K562 (cell line): ENCODE measurements around the gene AKAP7. TPM values are rescaled to one million over a fixed set of nuclear protein-coding genes. Genes with fewer than 3 reads are reported as not detected.

Source experiments
- ATAC-seq: fragments of 200-7000 bp; cut with Tn5 transposase; 3 replicates; pipeline ENCODE4 v1.9.1; 2020; ENCODE audit warnings: moderate library complexity
- BruUV-seq: library from RNA; stranded (reverse); fragments of 400-500 nt; replicated peaks from 2 replicates; lab custom pipeline; 2021; lab: Mats Ljungman, UMichigan
- CTCF ChIA-PET: fragments of 300-600 bp; formaldehyde crosslinking; extraction: SDS; loops from one replicate; lab custom pipeline; 2021; ENCODE audit warnings: low intra/inter-chr PET ratio; lab: Yijun Ruan, JAX
- POLR2A ChIA-PET: fragments of 300-600, 350-650 bp; sonication (Branson Sonifier 250); formaldehyde crosslinking; extraction: SDS; loops from one replicate; lab custom pipeline; 2021; ENCODE audit warnings: antibody characterized with exemption, inconsistent platforms; lab: Yijun Ruan, JAX
- DNase-seq, 4 experiments: peaks; one replicate each; pipeline versions ENCODE4 v3.0.0 to v3.0.0-alpha.2; 2011 to 2018; ENCODE audit warnings: low spot score in 3 of 4, mixed read lengths in 3 of 4; ENCODE audit errors: extremely low read depth in 1 of 4
- FAIRE-seq: peaks from 2 replicates; lab custom pipeline; 2011; peaks lifted over from hg19 to GRCh38; lab: Jason Lieb, UNC
- H2AFZ ChIP-seq: 2 replicates; pipeline ENCODE4 v1.6.0; 2011; ENCODE audit warnings: low read depth, low read length, control low read depth, inconsistent platforms
- H3K27ac ChIP-seq: fragments of 200-600 bp; 3 replicates; pipeline ENCODE4 v1.8.0; 2011; ENCODE audit warnings: low read depth, mild to moderate bottlenecking, control low read depth, inconsistent platforms, low read length, moderate library complexity, mixed read lengths; ENCODE audit errors: extremely low read depth
- H3K27me3 ChIP-seq, 2 experiments: fragments of 300-600 bp in 1 of 2; 2 replicates in 1 of 2; 3 replicates in 1 of 2; pipeline versions ENCODE4 v1.6.0 to v1.8.0; 2011; ENCODE audit warnings: inconsistent platforms in 2 of 2, low read length in 2 of 2, mild to moderate bottlenecking in 1 of 2, mixed read lengths in 1 of 2, moderate library complexity in 1 of 2; ENCODE audit not compliant: control insufficient read depth in 2 of 2, insufficient read depth in 2 of 2
- H3K36me3 ChIP-seq: fragments of 300-600 bp; 3 replicates; pipeline ENCODE4 v1.8.0; 2011; ENCODE audit warnings: mild to moderate bottlenecking, low read length, inconsistent platforms; ENCODE audit not compliant: control insufficient read depth, insufficient read depth
- H3K4me1 ChIP-seq, 2 experiments: fragments of 200-600 bp in 1 of 2; replicated peaks in 1 of 2; 2 replicates in 1 of 2; 3 replicates in 1 of 2; pipeline versions ENCODE4 v1.5.1 to v1.8.0; 2011; ENCODE audit warnings: inconsistent platforms in 2 of 2, low read length in 2 of 2, mild to moderate bottlenecking in 1 of 2, mixed read lengths in 1 of 2, moderate library complexity in 1 of 2; ENCODE audit not compliant: control insufficient read depth in 2 of 2, insufficient read depth in 2 of 2
- H3K4me2 ChIP-seq: 2 replicates; pipeline ENCODE4 v1.6.1; 2011; ENCODE audit warnings: low read length, control low read depth, inconsistent platforms, mixed read lengths; ENCODE audit not compliant: insufficient read depth
- H3K4me3 ChIP-seq: fragments of 200-600 bp; sonication (generic), shearing (Covaris generic); 2 replicates; pipeline ENCODE4 v1.5.1; 2016; ENCODE audit warnings: control low read depth, inconsistent platforms
- H3K79me2 ChIP-seq: fragments of 200-600 bp; 3 replicates; pipeline ENCODE4 v1.8.0; 2011; ENCODE audit warnings: low read length, inconsistent platforms; ENCODE audit not compliant: control insufficient read depth, insufficient read depth
- H3K9ac ChIP-seq, 2 experiments: 2 replicates each; pipeline versions ENCODE4 v1.6.0 to v1.6.1; 2011; ENCODE audit warnings: low read depth in 2 of 2, low read length in 2 of 2, control low read depth in 1 of 2, inconsistent platforms in 1 of 2, mild to moderate bottlenecking in 1 of 2, mixed read lengths in 1 of 2; ENCODE audit not compliant: insufficient read depth in 1 of 2
- H3K9me1 ChIP-seq: one replicate; pipeline ENCODE4 v1.6.0; 2011; ENCODE audit warnings: inconsistent platforms, mild to moderate bottlenecking, low read length, moderate library complexity; ENCODE audit not compliant: control insufficient read depth, insufficient read depth
- H3K9me3 ChIP-seq: replicated peaks from 2 replicates; pipeline ENCODE4 v1.5.1; 2011; ENCODE audit warnings: low read depth, low read length, inconsistent platforms; ENCODE audit not compliant: control insufficient read depth, insufficient read depth
- H4K20me1 ChIP-seq: replicated peaks from 2 replicates; pipeline ENCODE4 v1.6.1; 2011; ENCODE audit warnings: low read length, inconsistent platforms, mixed read lengths; ENCODE audit not compliant: control insufficient read depth, insufficient read depth
- ARID1B ChIP-seq: fragments of 450-650 bp; IDR thresholded peaks from 2 replicates; pipeline ENCODE4 v1.6.1; 2016; ENCODE audit warnings: antibody characterized with exemption, mild to moderate bottlenecking, inconsistent platforms
- ARNT ChIP-seq, 2 experiments: fragments of 450-650 bp; IDR thresholded peaks; 2 replicates each; pipeline ENCODE4 v1.6.1; 2016; ENCODE audit warnings: mild to moderate bottlenecking in 1 of 2
- BCL6 ChIP-seq: fragments of 250-450 bp; sonication (Bioruptor Pico); IDR thresholded peaks from 2 replicates; pipeline ENCODE4 v1.4.0; 2020
- BRD9 ChIP-seq: fragments of 450-650 bp; IDR thresholded peaks from 2 replicates; pipeline ENCODE4 v1.6.1; 2018; ENCODE audit warnings: low read depth; ENCODE audit not compliant: partially characterized antibody
- DDX20 ChIP-seq: fragments of 450-650 bp; IDR thresholded peaks from 2 replicates; pipeline ENCODE4 v1.6.1; 2016; ENCODE audit warnings: missing genetic modification characterization, low read depth, mild to moderate bottlenecking, missing compliant biosample characterization, moderate library complexity
- ETV1 ChIP-seq: fragments of 450-650 bp; conservative IDR thresholded peaks from 2 replicates; pipeline ENCODE4 v1.6.1; 2016; ENCODE audit warnings: missing genetic modification characterization, control low read depth, low read depth, missing compliant biosample characterization
- HSF4 ChIP-seq: fragments of 250-450 bp; sonication (Bioruptor Pico); IDR thresholded peaks from 2 replicates; pipeline ENCODE4 v2.1.2; 2022; ENCODE audit warnings: mild to moderate bottlenecking, moderate library complexity, borderline replicate concordance
- KDM4B ChIP-seq, 2 experiments: fragments of 450-650 bp in 1 of 2; sonication (generic) in 1 of 2; IDR thresholded peaks; 2 replicates each; pipeline ENCODE4 v1.6.1; 2016 to 2017; ENCODE audit warnings: borderline replicate concordance in 2 of 2, antibody characterized with exemption in 1 of 2, low read depth in 1 of 2, mild to moderate bottlenecking in 1 of 2
- NCOR1 ChIP-seq: fragments of 450-650 bp; IDR thresholded peaks from 2 replicates; pipeline ENCODE4 v1.6.1; 2016; ENCODE audit warnings: mild to moderate bottlenecking, moderate library complexity
- RFX7 ChIP-seq: fragments of 250-450 bp; sonication (Bioruptor Pico); IDR thresholded peaks from 2 replicates; pipeline ENCODE4 v1.5.1; 2021; ENCODE audit warnings: mild to moderate bottlenecking
- SRSF9 ChIP-seq: fragments of 200-400 bp; formaldehyde crosslinking; IDR thresholded peaks from 2 replicates; pipeline ENCODE4 v1.6.1; 2017; ENCODE audit warnings: low read depth, low read length, borderline replicate concordance
- STAT5A ChIP-seq: IDR thresholded peaks from 2 replicates; pipeline ENCODE4 v1.6.1; 2012; ENCODE audit warnings: low read length, inconsistent platforms, borderline replicate concordance
- SUPT5H ChIP-seq: fragments of 450-650 bp; IDR thresholded peaks from 2 replicates; pipeline ENCODE4 v1.6.1; 2016
- TOE1 ChIP-seq, 2 experiments: fragments of 450-650 bp in 1 of 2; sonication (generic) in 1 of 2; formaldehyde crosslinking in 1 of 2; IDR thresholded peaks; 2 replicates each; pipeline versions ENCODE4 v1.7.1 to v1.8.0; 2016 to 2022; ENCODE audit warnings: borderline replicate concordance in 2 of 2, mild to moderate bottlenecking in 2 of 2, antibody characterized with exemption in 1 of 2, inconsistent platforms in 1 of 2, low read depth in 1 of 2, missing genetic modification reagents in 1 of 2, moderate library complexity in 1 of 2
- ZNF764 ChIP-seq: fragments of 250-450 bp; sonication (Bioruptor Pico); IDR thresholded peaks from 2 replicates; pipeline ENCODE4 v1.4.0; 2020; ENCODE audit warnings: low read depth, mild to moderate bottlenecking, moderate library complexity
- WGBS: fragments of 100-300 bp; shearing (Covaris generic); methylation state at CpG from one replicate; pipeline ENCODE4 v1.1.6; 2016; ENCODE audit warnings: low coverage, mixed read lengths; ENCODE audit not compliant: insufficient coverage; ENCODE audit errors: missing lambda C conversion rate; 5-methylcytosine and 5-hydroxymethylcytosine counted together
- in situ Hi-C: fragments of 300-500 bp; cut with MboI; formaldehyde crosslinking; loops from 4 replicates; pipeline ENCODE4 v1.15.0; 2018; ENCODE audit warnings: inconsistent platforms, mixed read lengths
- intact Hi-C: fragments of 100-400 bp; cut with micrococcal nuclease; formaldehyde crosslinking; loops from 2 replicates; pipeline ENCODE4 v1.14.2; 2022
- polyA plus RNA-seq, 8 experiments: library from polyadenylated mRNA; depleted of rRNA in 4 of 8; stranded (reverse) in 5 of 8; unstranded in 3 of 8; fragments of >200 nt; fragmentation: Nextera tagmentation in 2 of 8; fragmentation: Illumina TruSeq in 1 of 8; extraction: Ambion mirVana in 2 of 8; extraction: Trizol in 1 of 8; gene quantifications; 2 replicates each; pipeline versions ENCODE4 v1.2.1 to v1.2.3, GENCODE V29; 2011 to 2014; ENCODE audit warnings: inconsistent platforms in 1 of 8, missing spikeins in 1 of 8
- total RNA-seq, 7 experiments: library from RNA; depleted of rRNA in 6 of 7; stranded (reverse); fragments of >200 nt in 6 of 7; fragmentation: Illumina TruSeq in 2 of 7; extraction: Trizol in 2 of 7; gene quantifications; 2 replicates each; pipeline versions ENCODE4 v1.2.1 to v1.2.3, GENCODE V29; 2011 to 2021; ENCODE audit warnings: low replicate concordance in 1 of 7
- TF ChIP-seq, protein P1 (sequence below): fragments of 450-650 bp; formaldehyde crosslinking; IDR thresholded peaks from 2 replicates; pipeline ENCODE4 v1.4.0; 2020; ENCODE audit warnings: mild to moderate bottlenecking, mixed read lengths

AKAP7 gene
- total and polyA plus RNA-seq, 9 of the 15 experiments (the other 6 are each of a cell fraction or from before 2014, with no cell fraction given) = 0.82 to 2.6 (median 1.6) TPM

DNA sequence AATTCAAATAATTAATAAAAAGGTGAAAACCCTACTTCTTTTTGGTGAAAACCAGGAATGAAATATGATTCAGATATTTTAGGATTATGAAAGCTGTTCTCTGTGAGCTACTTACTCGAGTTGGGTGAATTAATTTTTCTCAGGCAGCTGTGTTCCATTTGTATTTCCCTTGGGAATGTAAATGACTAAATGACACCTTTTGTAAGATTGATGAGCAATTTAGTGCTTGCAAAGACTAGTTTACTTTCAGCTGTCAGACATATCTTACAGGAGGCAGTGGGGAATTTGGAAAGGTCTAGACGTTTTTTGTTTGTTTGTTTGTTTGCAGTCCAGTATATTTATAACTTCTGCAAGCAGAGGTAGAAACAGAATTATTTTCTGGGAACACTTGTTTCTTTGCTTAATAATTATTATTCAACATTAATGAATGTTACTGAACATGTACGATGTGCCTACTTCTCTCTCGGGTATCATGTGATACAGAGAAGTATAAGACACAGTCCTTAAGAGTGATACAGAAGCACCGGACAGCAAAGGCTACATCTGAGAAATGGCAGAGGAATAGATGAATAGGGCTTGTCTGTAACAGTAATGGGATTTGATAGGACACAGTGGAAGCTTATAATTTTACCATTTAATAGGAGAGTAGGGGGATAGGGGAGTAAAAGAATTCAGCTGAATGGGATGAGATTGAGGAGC is 91.3 kb downstream of the AKAP7 start:
- BruUV-seq = no TSS peak
- no peak for ATAC-seq
- CTCF ChIA-PET = no interaction called here
- intact Hi-C loops = no loop called here
- H3K9me3 ChIP-seq = no peaks in the 10 kb centered on the region
- no peaks in the 10 kb centered on the region for H3K27me3 ChIP-seq
- 0% methylated on average over 5 of the region's 5 CpGs for WGBS
- FAIRE-seq = no peak
- no peak for TF ChIP-seq STAT5A
- TF ChIP-seq, protein P1, sequence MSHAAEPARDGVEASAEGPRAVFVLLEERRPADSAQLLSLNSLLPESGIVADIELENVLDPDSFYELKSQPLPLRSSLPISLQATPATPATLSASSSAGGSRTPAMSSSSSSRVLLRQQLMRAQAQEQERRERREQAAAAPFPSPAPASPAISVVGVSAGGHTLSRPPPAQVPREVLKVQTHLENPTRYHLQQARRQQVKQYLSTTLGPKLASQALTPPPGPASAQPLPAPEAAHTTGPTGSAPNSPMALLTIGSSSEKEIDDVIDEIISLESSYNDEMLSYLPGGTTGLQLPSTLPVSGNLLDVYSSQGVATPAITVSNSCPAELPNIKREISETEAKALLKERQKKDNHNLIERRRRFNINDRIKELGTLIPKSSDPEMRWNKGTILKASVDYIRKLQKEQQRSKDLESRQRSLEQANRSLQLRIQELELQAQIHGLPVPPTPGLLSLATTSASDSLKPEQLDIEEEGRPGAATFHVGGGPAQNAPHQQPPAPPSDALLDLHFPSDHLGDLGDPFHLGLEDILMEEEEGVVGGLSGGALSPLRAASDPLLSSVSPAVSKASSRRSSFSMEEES (CRISPR knock-in tag) = peak; percentile 25
- TF ChIP-seq, all 486 proteins: peak for 1
- H3K9me1 ChIP-seq = no peaks in the 10 kb centered on the region
- no peak overlapping the region for H3K4me2 ChIP-seq
- H3K36me3 ChIP-seq = no peaks in the 10 kb centered on the region
- H3K4me1 ChIP-seq = no peaks in the 10 kb centered on the region
- H4K20me1 ChIP-seq = no peaks in the 10 kb centered on the region
- POLR2A ChIA-PET = no interaction called here
- H3K27ac ChIP-seq = no peak overlapping the region
- in situ Hi-C loops = no loop called here
- no peak overlapping the region for H2AFZ ChIP-seq
- no peak overlapping the region for H3K4me3 ChIP-seq
- no peak overlapping the region for H3K9ac ChIP-seq
- no peaks in the 10 kb centered on the region for H3K79me2 ChIP-seq
- no peak for DNase-seq

DNA sequence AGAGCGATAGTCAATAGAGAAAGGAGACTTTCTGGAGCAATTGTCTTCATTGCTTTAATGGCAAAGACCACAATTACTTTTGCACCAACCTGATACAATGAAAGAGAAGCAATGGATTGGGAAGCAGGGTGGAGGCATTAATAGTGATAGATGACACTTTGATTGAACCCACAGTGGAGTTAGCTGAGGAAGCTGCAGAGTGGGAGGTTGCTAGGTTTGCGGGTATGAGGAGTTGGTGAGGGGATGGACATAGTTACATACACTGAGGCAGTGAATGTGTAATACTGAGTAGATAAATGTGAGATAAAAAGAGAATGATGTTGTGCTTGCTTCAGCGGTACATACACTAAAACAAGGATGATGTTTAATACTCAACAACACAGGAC is 91.9 kb downstream of the AKAP7 start:
- Histone ChIP-seq H3K9ac (no peak overlapping the region), H3K9me1 (no peaks in the 10 kb centered on the region), H3K27ac (no peak overlapping the region), H4K20me1 (no peaks in the 10 kb centered on the region), H3K27me3 (no peaks in the 10 kb centered on the region), H3K4me3 (no peak overlapping the region), H3K4me1 (no peaks in the 10 kb centered on the region), H3K9me3 (no peaks in the 10 kb centered on the region), H3K36me3 (no peaks in the 10 kb centered on the region), H2AFZ (no peak overlapping the region), H3K79me2 (no peaks in the 10 kb centered on the region), H3K4me2 (no peak overlapping the region)
- 2% methylated on average over 3 of the region's 3 CpGs for WGBS
- ChIA-PET CTCF (no interaction called here), POLR2A (no interaction called here)
- no peak for FAIRE-seq
- BruUV-seq = no TSS peak
- in situ Hi-C loops = no loop called here
- intact Hi-C loops = no loop called here
- DNase-seq = no peak
- no peak for ATAC-seq
- no peak for TF ChIP-seq ETV1 (tag)
- TF ChIP-seq DDX20 (tag) = no peak
- no peak for TF ChIP-seq HSF4 (CRISPR knock-in tag)
- TF ChIP-seq RFX7 = no peak
- no peak for TF ChIP-seq KDM4B (IDR thresholded peaks at IDR 0.05; ENCODE audit: borderline replicate concordance in 2 of 2, low read depth in 1 of 2)
- TF ChIP-seq SRSF9 = no peak
- TF ChIP-seq BRD9 = no peak
- no peak for TF ChIP-seq ARID1B
- TF ChIP-seq ZNF764 (CRISPR knock-in tag) = no peak
- TF ChIP-seq SUPT5H = no peak
- TF ChIP-seq NCOR1 = no peak
- no peak for TF ChIP-seq BCL6
- TF ChIP-seq ARNT (IDR thresholded peaks at IDR 0.05) = no peak
- no peak for TF ChIP-seq TOE1 (IDR thresholded peaks at IDR 0.05; ENCODE audit: borderline replicate concordance)
- no peak for TF ChIP-seq TOE1 (CRISPR knock-in tag; IDR thresholded peaks at IDR 0.05; ENCODE audit: borderline replicate concordance, low read depth)
